Measurements from ENCODE around the gene SLC10A7.

SLC10A7 gene

DNA sequence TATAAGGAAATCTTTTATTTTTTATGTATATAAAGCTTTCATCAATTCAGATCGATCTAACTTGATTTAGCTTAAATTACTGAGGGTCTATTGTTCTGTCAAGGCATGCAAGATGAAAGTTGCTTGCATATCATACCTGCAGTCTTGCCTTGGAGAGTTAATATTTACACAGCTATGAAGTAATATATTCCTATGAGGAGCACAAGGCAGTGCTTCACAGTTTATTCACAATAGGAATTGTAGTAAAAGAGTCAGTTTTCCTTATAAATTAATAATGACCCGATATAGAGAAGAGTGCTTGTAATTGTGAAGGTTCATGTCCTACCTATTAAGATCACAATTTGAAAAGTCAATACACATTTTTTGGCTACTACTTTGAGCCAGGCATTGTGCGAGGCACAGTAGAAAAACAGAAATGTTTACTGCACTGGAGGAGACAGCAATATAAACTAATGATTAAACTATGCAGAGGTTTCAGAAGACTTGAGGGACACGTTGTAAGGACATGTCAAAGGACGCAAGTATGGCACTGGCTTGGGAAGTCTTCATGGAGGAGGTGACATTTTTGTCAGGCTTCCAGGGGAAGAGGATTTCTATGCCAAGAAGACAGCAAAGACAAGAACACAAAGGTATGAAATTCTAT is 268.6 kb downstream of the SLC10A7 start:
- H3K27ac Mint-ChIP-seq: no peak overlapping the region
- no peak for ATAC-seq (ENCODE audit: low read depth)
- no peaks in the 10 kb centered on the region for H3K4me1 Mint-ChIP-seq
- H3K9me3 Mint-ChIP-seq: no peaks in the 10 kb centered on the region
- H3K27me3 Mint-ChIP-seq: no peaks in the 10 kb centered on the region
- H3K4me3 Mint-ChIP-seq: no peak overlapping the region
- DNase-seq (ENCODE audit: low spot score in 2 of 2): no peak
- peaks cover 4% of the 10 kb centered on the region for H3K36me3 Mint-ChIP-seq

DNA sequence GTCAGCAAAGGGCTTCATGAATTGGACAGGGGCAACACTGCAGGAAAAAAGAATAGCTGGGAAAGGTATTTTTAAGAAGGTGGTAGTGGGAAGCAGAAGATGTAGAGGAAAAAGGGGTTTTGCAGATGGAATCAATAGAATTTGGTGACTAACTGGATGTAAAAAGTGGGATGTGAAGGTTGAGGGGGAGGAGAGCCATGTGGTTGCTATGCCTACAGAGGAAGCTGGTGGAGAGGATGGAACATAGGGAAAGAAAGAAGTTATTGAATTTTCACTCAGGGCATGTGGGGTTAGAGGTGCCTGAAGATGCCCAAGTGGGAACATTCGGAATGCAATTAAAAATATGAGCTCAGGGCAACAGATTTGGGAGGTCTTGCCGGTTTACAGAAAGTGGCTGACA is 274.4 kb downstream of the SLC10A7 start:
- ATAC-seq (ENCODE audit: low read depth) (no peak), DNase-seq (ENCODE audit: low spot score in 2 of 2) (no peak)
- Mint-ChIP-seq H3K27me3 (no peaks in the 10 kb centered on the region), H3K27ac (no peak overlapping the region), H3K36me3 (no peaks in the 10 kb centered on the region), H3K4me1 (no peaks in the 10 kb centered on the region), H3K4me3 (no peak overlapping the region), H3K9me3 (no peaks in the 10 kb centered on the region)

DNA sequence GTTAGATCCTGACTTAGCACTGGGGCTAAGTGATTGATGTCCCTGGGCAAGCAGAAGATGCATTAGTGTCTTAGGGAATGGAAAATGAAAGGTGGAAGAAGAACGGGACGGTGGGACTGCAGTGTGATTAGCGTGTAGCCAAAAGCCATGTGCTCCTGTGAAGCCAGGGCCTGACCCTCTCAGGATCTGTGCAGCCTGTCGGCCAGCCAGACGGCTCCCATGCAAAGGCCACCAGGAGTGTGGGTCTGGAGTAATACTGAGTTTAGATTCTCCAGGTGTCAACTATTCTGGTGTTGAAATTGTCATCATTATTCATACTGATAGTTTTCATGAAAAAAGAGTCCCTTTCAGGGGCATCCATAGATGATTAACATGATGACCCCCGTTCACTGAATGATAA is 275.4 kb downstream of the SLC10A7 start:
- Mint-ChIP-seq H3K36me3 (no peaks in the 10 kb centered on the region), H3K4me1 (peaks cover 3% of the 10 kb centered on the region), H3K4me3 (no peak overlapping the region), H3K27ac (no peak overlapping the region), H3K9me3 (no peaks in the 10 kb centered on the region), H3K27me3 (no peaks in the 10 kb centered on the region)
- ATAC-seq (ENCODE audit: low read depth) (no peak), DNase-seq (ENCODE audit: low spot score in 2 of 2) (no peak)

DNA sequence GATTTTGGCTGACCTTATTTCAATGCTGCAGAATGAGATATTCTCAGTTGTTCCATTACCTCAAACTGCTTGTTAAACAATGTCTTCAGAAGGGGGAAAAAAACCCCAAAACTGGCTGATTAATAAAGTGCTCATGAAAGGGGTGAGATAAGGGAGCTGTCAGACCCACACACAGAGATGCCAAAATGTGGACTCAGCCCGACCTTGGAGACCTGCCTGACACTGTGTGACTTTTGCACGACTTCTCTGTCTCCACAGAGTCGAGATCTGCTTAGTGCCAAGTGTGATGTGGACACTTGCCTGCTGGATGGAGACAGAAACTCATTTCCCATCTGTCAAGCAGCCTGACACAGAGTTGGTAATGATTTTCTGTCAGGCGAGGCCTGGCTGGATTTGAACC is 275.9 kb downstream of the SLC10A7 start:
- H3K9me3 Mint-ChIP-seq: no peaks in the 10 kb centered on the region
- H3K27me3 Mint-ChIP-seq: no peaks in the 10 kb centered on the region
- peaks cover 3% of the 10 kb centered on the region for H3K4me1 Mint-ChIP-seq
- no peaks in the 10 kb centered on the region for H3K36me3 Mint-ChIP-seq
- H3K27ac Mint-ChIP-seq: no peak overlapping the region
- no peak for DNase-seq (ENCODE audit: low spot score in 2 of 2)
- no peak overlapping the region for H3K4me3 Mint-ChIP-seq
- no peak for ATAC-seq (ENCODE audit: low read depth)

DNA sequence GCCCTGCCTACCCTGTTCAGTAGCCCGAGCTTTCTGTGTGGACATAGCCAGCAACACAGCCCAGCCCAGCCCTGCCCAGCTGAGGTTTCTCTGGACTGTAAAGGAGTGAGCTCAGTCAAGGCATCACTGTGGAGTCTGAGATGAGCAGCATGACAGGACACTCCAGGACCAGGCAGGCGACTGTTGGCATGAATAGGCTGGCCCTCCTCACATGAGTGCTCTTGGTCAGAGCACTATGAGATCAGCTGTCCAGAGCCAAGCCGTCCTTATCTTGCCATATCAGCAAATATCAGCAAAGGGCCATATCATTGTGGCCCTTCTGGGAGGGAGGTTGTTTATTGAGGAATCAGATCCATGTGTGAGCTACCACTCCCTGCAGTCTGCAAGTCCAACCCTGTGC is 276.5 kb downstream of the SLC10A7 start:
- DNase-seq (ENCODE audit: low spot score in 2 of 2) (no peak), ATAC-seq (ENCODE audit: low read depth) (no peak)
- Mint-ChIP-seq H3K27ac (no peak overlapping the region), H3K27me3 (no peaks in the 10 kb centered on the region), H3K4me1 (peaks cover 3% of the 10 kb centered on the region), H3K36me3 (no peaks in the 10 kb centered on the region), H3K4me3 (no peak overlapping the region), H3K9me3 (no peaks in the 10 kb centered on the region)

DNA sequence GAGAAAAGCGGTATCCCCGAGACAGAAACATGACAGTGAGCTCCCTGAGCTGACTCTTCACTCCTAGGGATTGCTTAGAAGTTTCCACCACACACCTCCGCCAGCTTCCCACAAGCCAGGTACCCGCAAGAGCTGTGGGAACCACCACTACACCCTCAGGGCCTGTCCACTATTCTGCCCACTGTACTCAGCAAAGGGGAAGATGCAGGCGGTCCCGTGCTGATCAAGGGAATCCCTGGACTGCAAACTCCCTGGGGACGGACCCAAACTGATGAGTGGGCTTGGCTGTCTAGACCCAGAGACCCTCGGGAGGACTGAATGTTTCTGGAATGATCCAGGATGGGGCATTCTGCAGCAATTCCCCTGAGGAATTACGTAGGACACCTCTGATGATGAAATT is 277.2 kb downstream of the SLC10A7 start:
- H3K4me1 Mint-ChIP-seq: peaks cover 3% of the 10 kb centered on the region
- ATAC-seq (ENCODE audit: low read depth): no peak
- H3K9me3 Mint-ChIP-seq: no peaks in the 10 kb centered on the region
- no peak overlapping the region for H3K27ac Mint-ChIP-seq
- no peak for DNase-seq (ENCODE audit: low spot score in 2 of 2)
- H3K36me3 Mint-ChIP-seq: no peaks in the 10 kb centered on the region
- no peak overlapping the region for H3K4me3 Mint-ChIP-seq
- no peaks in the 10 kb centered on the region for H3K27me3 Mint-ChIP-seq

DNA sequence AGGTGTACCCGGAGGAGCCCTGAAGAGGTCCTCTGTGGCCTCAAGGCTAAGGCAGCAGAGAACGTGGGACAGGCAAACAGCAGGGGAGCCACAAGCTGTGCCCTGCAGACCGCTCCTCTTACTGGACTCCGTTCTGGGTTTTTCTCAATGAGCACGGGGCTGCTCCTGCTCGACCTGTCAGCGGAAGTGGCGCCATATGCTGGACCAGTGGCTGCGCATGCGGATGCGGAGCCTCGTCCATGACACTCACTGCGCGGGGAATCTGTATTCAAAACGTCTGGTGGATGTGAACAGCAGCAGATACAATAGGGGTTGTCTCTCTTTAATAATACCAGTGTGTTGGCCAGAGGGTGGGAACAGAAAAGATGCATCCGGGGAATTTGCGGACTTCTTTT is 277.9 kb downstream of the SLC10A7 start:
- Mint-ChIP-seq H3K9me3 (no peaks in the 10 kb centered on the region), H3K4me3 (no peak overlapping the region), H3K27ac (no peak overlapping the region), H3K4me1 (peaks cover 3% of the 10 kb centered on the region), H3K27me3 (no peaks in the 10 kb centered on the region), H3K36me3 (no peaks in the 10 kb centered on the region)
- no peak for DNase-seq (ENCODE audit: low spot score in 2 of 2)
- no peak for ATAC-seq (ENCODE audit: low read depth)

DNA sequence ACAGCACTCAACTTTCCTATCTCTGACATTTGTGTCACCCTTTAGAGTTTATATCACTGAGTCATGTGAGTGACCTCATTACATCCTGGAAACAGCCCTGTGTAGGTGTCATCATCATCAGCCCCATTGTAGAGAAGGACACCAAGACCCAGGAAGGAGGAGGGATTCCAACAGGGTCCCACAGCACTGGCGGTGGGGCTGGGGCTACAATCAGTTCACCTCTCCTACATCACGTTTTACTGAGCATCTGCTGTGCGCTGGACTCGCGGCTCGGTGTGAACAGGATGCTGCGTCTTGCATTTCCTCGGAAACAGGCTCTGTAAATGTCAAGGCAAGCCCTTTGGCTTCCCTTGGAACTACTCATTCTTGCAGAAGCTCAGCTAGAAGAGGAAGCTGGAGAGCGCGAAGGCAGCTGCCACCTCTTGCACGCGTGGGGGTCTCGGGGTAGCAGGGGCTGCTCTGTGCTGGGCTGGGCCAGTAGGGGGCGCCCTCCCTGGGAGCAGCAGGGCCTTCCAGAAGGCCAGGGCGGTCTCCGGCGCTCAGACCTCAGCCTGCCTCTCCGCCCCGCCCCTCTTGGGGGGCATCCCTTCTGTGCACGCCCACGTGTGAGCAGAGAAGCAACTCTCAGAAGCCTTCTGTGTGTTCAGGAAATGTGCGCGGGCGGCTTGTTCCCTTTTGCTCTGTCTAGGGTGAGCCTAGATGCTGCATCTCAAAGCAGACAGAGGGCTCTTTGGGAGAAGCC is 278.4 kb downstream of the SLC10A7 start:
- no peak overlapping the region for H3K27ac Mint-ChIP-seq
- ATAC-seq (ENCODE audit: low read depth) (peak; percentile 64), DNase-seq (ENCODE audit: low spot score in 2 of 2) (peak; percentile 26 to 34)
- no peaks in the 10 kb centered on the region for H3K27me3 Mint-ChIP-seq
- H3K36me3 Mint-ChIP-seq: no peaks in the 10 kb centered on the region
- H3K9me3 Mint-ChIP-seq: no peaks in the 10 kb centered on the region
- H3K4me3 Mint-ChIP-seq: peak overlapping the region; percentile 24
- H3K4me1 Mint-ChIP-seq: peaks cover 3% of the 10 kb centered on the region

DNA sequence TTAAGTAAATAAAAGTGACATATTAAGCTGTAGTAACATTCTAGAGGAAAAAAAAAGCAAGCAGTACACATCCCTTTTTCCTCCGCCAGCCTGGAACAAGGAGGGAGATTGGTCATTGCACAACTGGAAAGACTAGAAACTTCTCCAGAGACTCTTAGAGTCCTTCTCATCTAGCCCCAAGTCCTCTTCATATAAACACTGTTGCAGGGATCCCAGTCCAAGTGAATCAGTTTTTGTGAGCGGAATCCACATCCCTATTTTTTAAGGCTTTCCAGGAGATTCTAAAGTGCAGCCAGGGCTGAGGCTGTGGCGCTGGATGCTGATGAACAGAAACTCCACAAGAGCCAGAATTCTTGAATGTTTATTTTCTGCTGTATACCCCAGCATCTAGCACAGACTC is 283.6 kb downstream of the SLC10A7 start:
- H3K9me3 Mint-ChIP-seq: no peaks in the 10 kb centered on the region
- no peak overlapping the region for H3K4me3 Mint-ChIP-seq
- no peak overlapping the region for H3K27ac Mint-ChIP-seq
- peaks cover 1% of the 10 kb centered on the region for H3K27me3 Mint-ChIP-seq
- H3K36me3 Mint-ChIP-seq: no peaks in the 10 kb centered on the region
- ATAC-seq (ENCODE audit: low read depth) (no peak), DNase-seq (ENCODE audit: low spot score in 2 of 2) (no peak)
- H3K4me1 Mint-ChIP-seq: peaks cover 3% of the 10 kb centered on the region

DNA sequence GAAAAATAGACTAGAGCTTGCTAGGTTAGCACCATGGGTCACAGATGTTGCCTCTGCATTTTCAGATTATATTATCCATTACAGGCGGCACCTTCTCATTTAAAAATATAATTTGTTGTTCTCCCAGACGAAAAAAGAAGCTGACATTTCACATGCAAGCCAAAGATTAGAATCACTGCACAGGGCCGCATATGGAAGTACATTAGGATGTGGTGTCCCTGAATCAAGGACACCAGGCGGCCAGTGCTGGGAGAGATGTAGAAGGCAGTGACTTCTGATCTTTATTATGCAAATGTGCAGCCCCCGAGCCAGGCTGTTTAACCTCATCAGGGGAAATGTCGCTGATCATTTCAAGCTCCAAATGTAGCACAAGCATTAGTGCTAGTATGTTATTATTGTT is 284.6 kb downstream of the SLC10A7 start:
- no peak for DNase-seq (ENCODE audit: low spot score in 2 of 2)
- H3K4me1 Mint-ChIP-seq: peaks cover 3% of the 10 kb centered on the region
- H3K27ac Mint-ChIP-seq: no peak overlapping the region
- no peak for ATAC-seq (ENCODE audit: low read depth)
- H3K9me3 Mint-ChIP-seq: no peaks in the 10 kb centered on the region
- no peak overlapping the region for H3K4me3 Mint-ChIP-seq
- H3K36me3 Mint-ChIP-seq: no peaks in the 10 kb centered on the region
- peaks cover 1% of the 10 kb centered on the region for H3K27me3 Mint-ChIP-seq

DNA sequence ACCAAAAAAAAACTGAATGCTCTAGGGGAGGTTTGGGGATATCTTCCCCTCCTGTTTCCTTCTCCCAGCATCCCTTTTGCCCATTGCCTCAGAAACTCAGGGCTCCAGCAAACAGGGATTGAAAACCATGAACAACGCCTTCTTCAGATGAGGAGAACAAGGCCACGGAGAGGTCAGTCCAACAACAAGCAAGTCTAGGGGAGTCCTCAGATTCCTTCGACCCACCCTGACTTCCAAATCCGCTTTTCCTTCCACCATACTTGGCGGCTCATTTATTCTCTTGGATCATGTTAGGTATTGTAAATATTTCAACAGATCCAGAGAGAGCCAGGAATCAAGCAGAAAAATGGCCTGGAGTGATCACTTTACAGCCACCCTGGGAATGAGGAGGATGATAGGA is 285.5 kb downstream of the SLC10A7 start:
- Mint-ChIP-seq H3K27me3 (peaks cover 1% of the 10 kb centered on the region), H3K27ac (no peak overlapping the region), H3K36me3 (no peaks in the 10 kb centered on the region), H3K4me1 (no peaks in the 10 kb centered on the region), H3K9me3 (no peaks in the 10 kb centered on the region), H3K4me3 (no peak overlapping the region)
- ATAC-seq (ENCODE audit: low read depth) (no peak), DNase-seq (ENCODE audit: low spot score in 2 of 2) (no peak)

DNA sequence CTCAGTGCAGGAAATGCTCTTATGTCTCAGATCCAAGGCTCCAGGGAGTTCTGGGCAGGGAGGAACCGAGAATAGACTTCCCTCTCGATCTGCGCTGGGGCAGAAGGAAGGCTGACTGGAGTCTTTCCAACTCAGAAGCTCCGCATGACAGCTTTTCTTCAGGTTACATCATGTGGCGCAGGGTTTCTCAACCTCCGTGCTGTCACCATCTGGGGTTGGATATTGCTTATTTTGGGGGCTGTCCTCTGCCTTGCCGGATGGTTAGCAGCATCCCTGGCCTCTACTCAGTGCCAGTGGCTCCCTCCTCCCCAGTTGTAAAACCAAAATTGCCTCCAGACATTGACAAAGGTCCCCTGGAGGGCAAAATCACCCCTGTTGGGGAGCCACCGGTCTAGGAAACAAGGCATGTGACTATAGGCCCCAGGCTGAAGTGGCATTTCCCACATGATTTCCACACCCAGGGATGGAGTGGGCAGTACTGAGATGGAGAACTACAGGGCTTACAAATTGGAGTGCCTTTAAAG is 286.0 kb downstream of the SLC10A7 start:
- no peak overlapping the region for H3K4me3 Mint-ChIP-seq
- H3K36me3 Mint-ChIP-seq: no peaks in the 10 kb centered on the region
- no peaks in the 10 kb centered on the region for H3K4me1 Mint-ChIP-seq
- H3K27me3 Mint-ChIP-seq: peaks cover 1% of the 10 kb centered on the region
- DNase-seq (ENCODE audit: low spot score in 2 of 2): no peak
- H3K27ac Mint-ChIP-seq: no peak overlapping the region
- ATAC-seq (ENCODE audit: low read depth): no peak
- H3K9me3 Mint-ChIP-seq: no peaks in the 10 kb centered on the region

DNA sequence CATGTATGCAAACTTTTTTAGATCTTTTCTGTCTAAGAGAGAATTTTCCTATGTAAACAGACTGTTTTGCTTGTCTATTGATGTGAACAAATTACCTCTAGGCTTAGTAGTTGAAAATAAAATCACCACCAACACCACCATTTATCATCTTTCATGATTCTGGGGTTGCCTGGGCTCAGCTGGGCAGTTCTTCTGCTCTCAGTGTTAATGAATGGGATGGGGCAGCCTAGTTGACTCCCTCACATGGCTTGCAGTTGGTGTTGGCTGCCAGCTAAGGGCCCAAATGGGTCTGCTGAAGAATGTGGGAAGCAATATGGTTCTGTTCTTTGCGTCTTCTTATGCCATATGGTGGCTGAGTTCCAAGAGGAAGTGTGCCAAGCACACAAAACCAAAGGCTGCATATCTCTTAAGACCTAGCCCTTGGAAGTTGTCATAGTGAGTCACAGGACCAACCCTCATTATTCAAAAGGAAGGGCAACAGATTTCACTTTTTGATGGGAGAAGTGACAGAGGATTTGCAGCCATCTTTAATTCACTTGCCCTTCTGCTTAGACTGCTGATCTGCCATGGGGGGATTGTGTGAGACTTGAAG is 289.5 kb downstream of the SLC10A7 start:
- Mint-ChIP-seq H3K27ac (no peak overlapping the region), H3K36me3 (peaks cover 3% of the 10 kb centered on the region), H3K27me3 (peaks cover 1% of the 10 kb centered on the region), H3K4me3 (no peak overlapping the region), H3K4me1 (no peaks in the 10 kb centered on the region), H3K9me3 (no peaks in the 10 kb centered on the region)
- DNase-seq (ENCODE audit: low spot score in 2 of 2) (no peak), ATAC-seq (ENCODE audit: low read depth) (no peak)

DNA sequence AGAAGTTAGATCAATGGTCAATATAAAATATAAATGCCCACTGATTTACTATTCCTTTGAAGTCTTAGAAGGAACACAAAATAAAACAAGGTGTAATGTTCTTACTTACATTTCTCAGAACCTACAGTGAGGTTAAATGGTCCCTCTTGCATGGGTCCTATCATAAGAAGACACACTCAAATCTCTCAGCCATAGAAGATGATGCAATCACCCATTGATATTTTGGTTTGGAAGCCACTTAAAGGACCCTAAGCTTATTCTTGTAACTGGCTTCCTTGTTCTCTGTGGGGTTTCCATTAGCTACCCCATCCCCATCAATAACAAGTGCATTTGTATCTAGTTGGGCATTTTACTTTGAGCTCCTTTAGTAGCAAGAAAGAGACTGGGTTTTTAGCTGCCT is 292.3 kb downstream of the SLC10A7 start:
- H3K36me3 Mint-ChIP-seq: peaks cover 4% of the 10 kb centered on the region
- ATAC-seq (ENCODE audit: low read depth) (no peak), DNase-seq (ENCODE audit: low spot score in 2 of 2) (no peak)
- H3K4me3 Mint-ChIP-seq: no peak overlapping the region
- H3K27ac Mint-ChIP-seq: no peak overlapping the region
- H3K27me3 Mint-ChIP-seq: no peaks in the 10 kb centered on the region
- no peaks in the 10 kb centered on the region for H3K4me1 Mint-ChIP-seq
- H3K9me3 Mint-ChIP-seq: no peaks in the 10 kb centered on the region
